ENCODE measurements around the gene DSG1. TPM values are rescaled to one million over a fixed set of nuclear protein-coding genes. Genes with fewer than 3 reads are reported as not detected.
"Not testable (repeated sequence)": the region's sequence is repeated elsewhere in the genome, so short reads cannot be mapped to it uniquely, and the experiment has no call there.

Gene DSG1
- total and polyA plus RNA-seq, 7 experiments from 2014 or later = not detected

GRCh38 chr18:31325051-31325450 is 7.1 kb downstream of the DSG1 start:
- Histone ChIP-seq H3K4me3 (ENCODE audit: low read length) (no peak overlapping the region), H3K27me3 (ENCODE audit: control insufficient read depth in 2 of 2, insufficient read depth in 2 of 2, low read length in 2 of 2) (no peaks in the 10 kb centered on the region), H3K9me3 (ENCODE audit: control insufficient read depth in 2 of 3, low read length in 3 of 3) (no peaks in the 10 kb centered on the region), H3K4me1 (ENCODE audit: control insufficient read depth in 2 of 2, insufficient read depth in 2 of 2, low read length in 2 of 2) (no peaks in the 10 kb centered on the region), H3K36me3 (ENCODE audit: control insufficient read depth in 2 of 3, insufficient read depth in 3 of 3, low read length in 3 of 3) (no peaks in the 10 kb centered on the region), H3K27ac (ENCODE audit: low read depth, low read length) (no peak overlapping the region)
- Mint-ChIP-seq H3K27ac (no peak overlapping the region), H3K27me3 (peaks cover 0 to 3% (median 0%) of the 10 kb centered on the region in 5 donors), H3K36me3 (peaks cover 0 to 3% (median 0%) of the 10 kb centered on the region in 5 donors), H3K4me3 (no peak overlapping the region), H3K4me1 (peaks cover 0 to 2% (median 0%) of the 10 kb centered on the region in 7 donors), H3K9me3 (peaks cover 0 to 12% (median 2%) of the 10 kb centered on the region in 11 donors)
- ATAC-seq = no peak
- DNase-seq = no peak
- POLR2A ChIA-PET = no interaction called here
- CTCF ChIA-PET = no interaction called here
- intact Hi-C loops (cut with micrococcal nuclease) = no loop called here

GRCh38 chr18:31329787-31330438 is 12.0 kb downstream of the DSG1 start:
- H3K9me3 ChIP-seq (ENCODE audit: control insufficient read depth in 2 of 3, low read length in 3 of 3) = no peaks in the 10 kb centered on the region
- no peaks in the 10 kb centered on the region for H3K36me3 ChIP-seq (ENCODE audit: control insufficient read depth in 2 of 3, insufficient read depth in 3 of 3, low read length in 3 of 3)
- intact Hi-C loops (cut with micrococcal nuclease) = no loop called here
- ChIA-PET POLR2A (no interaction called here), CTCF (no interaction called here)
- DNase-seq = no peak
- H3K4me3 ChIP-seq (ENCODE audit: low read length) = no peak overlapping the region
- Mint-ChIP-seq H3K27ac (no peak overlapping the region), H3K4me1 (peaks cover 0 to 2% (median 0%) of the 10 kb centered on the region in 7 donors), H3K27me3 (no peaks in the 10 kb centered on the region), H3K36me3 (no peaks in the 10 kb centered on the region), H3K9me3 (peaks cover 0 to 3% (median 0%) of the 10 kb centered on the region in 11 donors), H3K4me3 (no peak overlapping the region)
- H3K27me3 ChIP-seq (ENCODE audit: control insufficient read depth in 2 of 2, insufficient read depth in 2 of 2, low read length in 2 of 2) = no peaks in the 10 kb centered on the region
- no peaks in the 10 kb centered on the region for H3K4me1 ChIP-seq (ENCODE audit: control insufficient read depth in 2 of 2, insufficient read depth in 2 of 2, low read length in 2 of 2)
- no peak for ATAC-seq
- H3K27ac ChIP-seq (ENCODE audit: low read depth, low read length) = no peak overlapping the region

GRCh38 chr18:31343454-31343853 is 25.5 kb downstream of the DSG1 start:
- no peak for ATAC-seq
- H3K36me3 Mint-ChIP-seq = no peaks in the 10 kb centered on the region
- H3K27ac ChIP-seq (ENCODE audit: low read depth, low read length) = no peak overlapping the region
- no peak overlapping the region for H3K4me3 ChIP-seq (ENCODE audit: low read length)
- H3K27me3 Mint-ChIP-seq = no peaks in the 10 kb centered on the region
- intact Hi-C loops (cut with micrococcal nuclease) = no loop called here
- H3K27me3 ChIP-seq (ENCODE audit: control insufficient read depth in 2 of 2, insufficient read depth in 2 of 2, low read length in 2 of 2) = no peaks in the 10 kb centered on the region
- POLR2A ChIA-PET = no interaction called here
- H3K4me3 Mint-ChIP-seq = no peak overlapping the region
- no peak overlapping the region for H3K27ac Mint-ChIP-seq
- CTCF ChIA-PET = no interaction called here
- H3K36me3 ChIP-seq (ENCODE audit: control insufficient read depth in 2 of 3, insufficient read depth in 3 of 3, low read length in 3 of 3) = no peaks in the 10 kb centered on the region
- DNase-seq = no peak
- H3K9me3 Mint-ChIP-seq = peaks cover 0 to 13% (median 0%) of the 10 kb centered on the region in 11 donors
- H3K4me1 Mint-ChIP-seq = no peaks in the 10 kb centered on the region
- H3K9me3 ChIP-seq (ENCODE audit: control insufficient read depth in 2 of 3, low read length in 3 of 3) = no peaks in the 10 kb centered on the region
- no peaks in the 10 kb centered on the region for H3K4me1 ChIP-seq (ENCODE audit: control insufficient read depth in 2 of 2, insufficient read depth in 2 of 2, low read length in 2 of 2)

GRCh38 chr18:31353336-31353735 is 35.4 kb downstream of the DSG1 start:
- H3K4me1 Mint-ChIP-seq; H3K9me3 Mint-ChIP-seq; ATAC-seq; DNase-seq; H3K9me3 ChIP-seq (ENCODE audit: control insufficient read depth in 2 of 3, low read length in 3 of 3); CTCF ChIA-PET; H3K27ac ChIP-seq (ENCODE audit: low read depth, low read length); H3K27me3 ChIP-seq (ENCODE audit: control insufficient read depth in 2 of 2, insufficient read depth in 2 of 2, low read length in 2 of 2); H3K36me3 ChIP-seq (ENCODE audit: control insufficient read depth in 2 of 3, insufficient read depth in 3 of 3, low read length in 3 of 3); H3K27ac Mint-ChIP-seq; intact Hi-C loops (cut with micrococcal nuclease); H3K4me3 ChIP-seq (ENCODE audit: low read length); H3K36me3 Mint-ChIP-seq; H3K4me1 ChIP-seq (ENCODE audit: control insufficient read depth in 2 of 2, insufficient read depth in 2 of 2, low read length in 2 of 2); H3K4me3 Mint-ChIP-seq; H3K27me3 Mint-ChIP-seq; POLR2A ChIA-PET: not testable (repeated sequence)

- no peak for DNase-seq
- ChIA-PET POLR2A (no interaction called here), CTCF (no interaction called here)
- H3K36me3 Mint-ChIP-seq = peaks cover 0 to 7% (median 0%) of the 10 kb centered on the region in 5 donors
- no peak overlapping the region for H3K27ac ChIP-seq (ENCODE audit: low read depth, low read length)
- ATAC-seq = no peak
- no peaks in the 10 kb centered on the region for H3K27me3 Mint-ChIP-seq
- H3K4me3 ChIP-seq (ENCODE audit: low read length) = no peak overlapping the region
- no peaks in the 10 kb centered on the region for H3K27me3 ChIP-seq (ENCODE audit: control insufficient read depth in 2 of 2, insufficient read depth in 2 of 2, low read length in 2 of 2)
- H3K9me3 ChIP-seq (ENCODE audit: control insufficient read depth in 2 of 3, low read length in 3 of 3) = no peaks in the 10 kb centered on the region
- H3K4me1 ChIP-seq (ENCODE audit: control insufficient read depth in 2 of 2, insufficient read depth in 2 of 2, low read length in 2 of 2) = no peaks in the 10 kb centered on the region
- no peak overlapping the region for H3K4me3 Mint-ChIP-seq
- H3K9me3 Mint-ChIP-seq = peaks cover 0 to 6% (median 0%) of the 10 kb centered on the region in 11 donors
- no peak overlapping the region for H3K27ac Mint-ChIP-seq
- H3K36me3 ChIP-seq (ENCODE audit: control insufficient read depth in 2 of 3, insufficient read depth in 3 of 3, low read length in 3 of 3) = no peaks in the 10 kb centered on the region
- intact Hi-C loops (cut with micrococcal nuclease) = no loop called here
- H3K4me1 Mint-ChIP-seq = no peaks in the 10 kb centered on the region
These were observed 37.0 kb downstream of the DSG1 start for GRCh38 chr18:31354990-31355389.

- H3K27me3 Mint-ChIP-seq = no peaks in the 10 kb centered on the region
- Histone ChIP-seq H3K4me1 (ENCODE audit: control insufficient read depth in 2 of 2, insufficient read depth in 2 of 2, low read length in 2 of 2) (no peaks in the 10 kb centered on the region), H3K36me3 (ENCODE audit: control insufficient read depth in 2 of 3, insufficient read depth in 3 of 3, low read length in 3 of 3) (no peaks in the 10 kb centered on the region), H3K4me3 (ENCODE audit: low read length) (no peak overlapping the region), H3K27ac (ENCODE audit: low read depth, low read length) (no peak overlapping the region), H3K27me3 (ENCODE audit: control insufficient read depth in 2 of 2, insufficient read depth in 2 of 2, low read length in 2 of 2) (no peaks in the 10 kb centered on the region), H3K9me3 (ENCODE audit: control insufficient read depth in 2 of 3, low read length in 3 of 3) (no peaks in the 10 kb centered on the region)
- no peak overlapping the region for H3K4me3 Mint-ChIP-seq
- intact Hi-C loops (cut with micrococcal nuclease) = no loop called here
- H3K27ac Mint-ChIP-seq = no peak overlapping the region
- ChIA-PET POLR2A (no interaction called here), CTCF (no interaction called here)
- H3K4me1 Mint-ChIP-seq = no peaks in the 10 kb centered on the region
- DNase-seq (no peak), ATAC-seq (no peak)
- peaks cover 0 to 7% (median 0%) of the 10 kb centered on the region in 5 donors for H3K36me3 Mint-ChIP-seq
- peaks cover 0 to 6% (median 0%) of the 10 kb centered on the region in 11 donors for H3K9me3 Mint-ChIP-seq
These were observed 38.1 kb downstream of the DSG1 start for GRCh38 chr18:31356025-31356424.

- no peaks in the 10 kb centered on the region for H3K4me1 Mint-ChIP-seq
- Histone ChIP-seq H3K27me3 (ENCODE audit: control insufficient read depth in 2 of 2, insufficient read depth in 2 of 2, low read length in 2 of 2) (no peaks in the 10 kb centered on the region), H3K4me1 (ENCODE audit: control insufficient read depth in 2 of 2, insufficient read depth in 2 of 2, low read length in 2 of 2) (no peaks in the 10 kb centered on the region), H3K9me3 (ENCODE audit: control insufficient read depth in 2 of 3, low read length in 3 of 3) (no peaks in the 10 kb centered on the region), H3K4me3 (ENCODE audit: low read length) (no peak overlapping the region), H3K36me3 (ENCODE audit: control insufficient read depth in 2 of 3, insufficient read depth in 3 of 3, low read length in 3 of 3) (no peaks in the 10 kb centered on the region), H3K27ac (ENCODE audit: low read depth, low read length) (no peak overlapping the region)
- DNase-seq (no peak), ATAC-seq (no peak)
- ChIA-PET CTCF (no interaction called here), POLR2A (no interaction called here)
- no peak overlapping the region for H3K27ac Mint-ChIP-seq
- intact Hi-C loops (cut with micrococcal nuclease) = no loop called here
- no peak overlapping the region for H3K4me3 Mint-ChIP-seq
- H3K27me3 Mint-ChIP-seq = no peaks in the 10 kb centered on the region
- no peaks in the 10 kb centered on the region for H3K36me3 Mint-ChIP-seq
- H3K9me3 Mint-ChIP-seq = peaks cover 0 to 11% (median 3%) of the 10 kb centered on the region in 11 donors
These were observed 46.2 kb downstream of the DSG1 start for GRCh38 chr18:31364190-31364589.
